ENCODE measurements around the gene TLE4.

Gene TLE4

GRCh38 chr9:79658926-79659325 lies 87.2 kb downstream of the TLE4 start:
- no peaks in the 10 kb centered on the region for H3K36me3 ChIP-seq (replicated peaks; ENCODE audit: insufficient read depth, low read length)
- no peak overlapping the region for H3K4me3 ChIP-seq (ENCODE audit: low read length)
- DNase-seq, result no peak

DNA sequence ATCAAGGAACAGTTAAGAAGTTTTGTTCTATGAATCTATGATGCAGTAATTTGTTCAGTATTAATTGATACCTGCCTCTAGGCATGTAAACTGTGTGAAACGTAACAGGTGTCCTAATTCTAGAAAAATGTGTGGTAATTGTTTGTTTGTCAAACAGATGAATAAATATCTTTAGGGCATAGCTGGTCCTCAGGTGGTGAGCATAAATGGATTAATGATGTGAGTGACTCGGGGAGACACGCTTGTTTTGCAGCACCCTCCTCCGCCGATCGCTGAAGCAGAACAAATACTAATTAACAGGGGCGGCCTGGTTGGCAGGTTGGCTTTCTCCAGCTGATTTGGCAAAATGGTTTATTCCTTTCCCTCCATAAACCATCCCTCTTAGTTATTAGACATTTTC lies 88.8 kb downstream of the TLE4 start:
- no peaks in the 10 kb centered on the region for H3K9me3 ChIP-seq (replicated peaks; ENCODE audit: insufficient read depth, low read length)
- no peaks in the 10 kb centered on the region for H3K27me3 ChIP-seq (replicated peaks; ENCODE audit: insufficient read depth, low read length)
- no peak overlapping the region for H3K4me2 ChIP-seq (ENCODE audit: low read depth, low read length)
- no peaks in the 10 kb centered on the region for H3K36me3 ChIP-seq (replicated peaks; ENCODE audit: insufficient read depth, low read length)
- no peak overlapping the region for H3K9ac ChIP-seq (ENCODE audit: low read length)
- no peak overlapping the region for H2AFZ ChIP-seq (ENCODE audit: low read length)
- H3F3A ChIP-seq (ENCODE audit: insufficient read depth, low read length), result no peaks in the 10 kb centered on the region
- H3K9me2 ChIP-seq (replicated peaks; ENCODE audit: insufficient read depth, low read length), result no peaks in the 10 kb centered on the region
- no peaks in the 10 kb centered on the region for H3K79me2 ChIP-seq (ENCODE audit: low read length)
- DNase-seq, result no peak
- no peak overlapping the region for H3K4me3 ChIP-seq (ENCODE audit: low read length)
- TF ChIP-seq EZH2phosphoT487 (IDR thresholded peaks at IDR 0.05; ENCODE audit: low read length), result no peak
- TF ChIP-seq CTCF (IDR thresholded peaks at IDR 0.05; ENCODE audit: low read length), result no peak
- no peak for TF ChIP-seq EZH2 (optimal IDR thresholded peaks at IDR 0.05; ENCODE audit: low read depth, low read length)
- H4K20me1 ChIP-seq (ENCODE audit: insufficient read depth, low read length), result no peaks in the 10 kb centered on the region
- no peaks in the 10 kb centered on the region for H3K4me1 ChIP-seq (ENCODE audit: low read length)
- no peak overlapping the region for H3K27ac ChIP-seq (ENCODE audit: low read length)

More at GRCh38 chr9:79658926-79659325, 87.2 kb downstream of the TLE4 start:
- Histone ChIP-seq H4K20me1 (ENCODE audit: insufficient read depth, low read length) (no peaks in the 10 kb centered on the region), H3K79me2 (ENCODE audit: low read length) (no peaks in the 10 kb centered on the region), H2AFZ (ENCODE audit: low read length) (no peak overlapping the region), H3K9me2 (replicated peaks; ENCODE audit: insufficient read depth, low read length) (no peaks in the 10 kb centered on the region), H3K4me1 (ENCODE audit: low read length) (no peaks in the 10 kb centered on the region), H3K9me3 (replicated peaks; ENCODE audit: insufficient read depth, low read length) (no peaks in the 10 kb centered on the region), H3F3A (ENCODE audit: insufficient read depth, low read length) (no peaks in the 10 kb centered on the region), H3K27ac (ENCODE audit: low read length) (no peak overlapping the region), H3K4me2 (ENCODE audit: low read depth, low read length) (no peak overlapping the region), H3K27me3 (replicated peaks; ENCODE audit: insufficient read depth, low read length) (no peaks in the 10 kb centered on the region), H3K9ac (ENCODE audit: low read length) (no peak overlapping the region)
- TF ChIP-seq EZH2 (optimal IDR thresholded peaks at IDR 0.05; ENCODE audit: low read depth, low read length) (no peak), EZH2phosphoT487 (IDR thresholded peaks at IDR 0.05; ENCODE audit: low read length) (no peak), CTCF (IDR thresholded peaks at IDR 0.05; ENCODE audit: low read length) (no peak)

- Histone ChIP-seq H3K9ac (ENCODE audit: low read length) (no peak overlapping the region), H3K36me3 (replicated peaks; ENCODE audit: insufficient read depth, low read length) (no peaks in the 10 kb centered on the region), H2AFZ (ENCODE audit: low read length) (no peak overlapping the region), H3K9me3 (replicated peaks; ENCODE audit: insufficient read depth, low read length) (no peaks in the 10 kb centered on the region), H3K4me2 (ENCODE audit: low read depth, low read length) (no peak overlapping the region), H3K27ac (ENCODE audit: low read length) (no peak overlapping the region), H3K79me2 (ENCODE audit: low read length) (no peaks in the 10 kb centered on the region), H3K4me1 (ENCODE audit: low read length) (no peaks in the 10 kb centered on the region), H3F3A (ENCODE audit: insufficient read depth, low read length) (no peaks in the 10 kb centered on the region), H3K27me3 (replicated peaks; ENCODE audit: insufficient read depth, low read length) (no peaks in the 10 kb centered on the region), H3K9me2 (replicated peaks; ENCODE audit: insufficient read depth, low read length) (no peaks in the 10 kb centered on the region), H4K20me1 (ENCODE audit: insufficient read depth, low read length) (no peaks in the 10 kb centered on the region), H3K4me3 (ENCODE audit: low read length) (no peak overlapping the region)
- no peak for TF ChIP-seq CTCF (IDR thresholded peaks at IDR 0.05; ENCODE audit: low read length)
- no peak for TF ChIP-seq EZH2phosphoT487 (IDR thresholded peaks at IDR 0.05; ENCODE audit: low read length)
- no peak for TF ChIP-seq EZH2 (optimal IDR thresholded peaks at IDR 0.05; ENCODE audit: low read depth, low read length)
- DNase-seq, result no peak
Observed at GRCh38 chr9:79661279-79661678, 89.5 kb downstream of the TLE4 start.
